HTR-8/SVneo (cell line): ENCODE results near the gene NPAS3.

ENCODE experiments used
- DNase-seq: peaks from one replicate; pipeline ENCODE4 v3.0.0; 2011; ENCODE audit warnings: low spot score, mixed read lengths; ENCODE audit not compliant: insufficient read length
- FAIRE-seq: peaks from 2 replicates; lab custom pipeline; 2011; peaks lifted over from hg19 to GRCh38; lab: Jason Lieb, UNC

Gene NPAS3

DNA sequence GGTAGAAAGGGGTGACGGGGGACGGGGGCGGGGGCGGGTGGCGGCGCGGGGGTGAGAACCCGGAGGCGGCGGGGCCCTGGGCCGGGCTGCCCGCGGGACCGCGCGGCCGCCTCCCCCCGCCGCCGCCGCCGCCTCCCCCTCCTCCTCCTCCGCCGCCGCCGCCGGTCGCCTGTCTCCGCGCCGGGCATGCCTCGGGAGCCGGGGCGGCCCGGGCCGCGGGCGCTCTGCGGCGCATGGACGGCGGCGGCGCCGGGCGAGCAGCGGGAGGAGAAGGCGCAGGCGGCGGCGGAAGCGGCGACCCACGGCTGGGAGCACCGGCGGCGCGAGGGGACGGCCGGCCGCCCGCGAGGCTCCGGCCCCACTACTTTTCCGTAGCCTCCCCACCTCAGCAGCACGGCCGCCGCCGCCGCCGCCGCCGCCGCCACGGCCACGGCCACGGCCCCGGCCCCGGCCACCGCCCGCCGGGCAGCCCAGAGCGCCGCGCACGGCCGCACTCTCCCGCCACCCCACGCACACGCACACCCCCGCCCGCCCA lies at the start of gene NPAS3:
Gene NPAS3, plus strand, starts transcription at position 161 of the 535 bp plus-strand sequence.
- DNase-seq: no peak
- FAIRE-seq: no peak

DNA sequence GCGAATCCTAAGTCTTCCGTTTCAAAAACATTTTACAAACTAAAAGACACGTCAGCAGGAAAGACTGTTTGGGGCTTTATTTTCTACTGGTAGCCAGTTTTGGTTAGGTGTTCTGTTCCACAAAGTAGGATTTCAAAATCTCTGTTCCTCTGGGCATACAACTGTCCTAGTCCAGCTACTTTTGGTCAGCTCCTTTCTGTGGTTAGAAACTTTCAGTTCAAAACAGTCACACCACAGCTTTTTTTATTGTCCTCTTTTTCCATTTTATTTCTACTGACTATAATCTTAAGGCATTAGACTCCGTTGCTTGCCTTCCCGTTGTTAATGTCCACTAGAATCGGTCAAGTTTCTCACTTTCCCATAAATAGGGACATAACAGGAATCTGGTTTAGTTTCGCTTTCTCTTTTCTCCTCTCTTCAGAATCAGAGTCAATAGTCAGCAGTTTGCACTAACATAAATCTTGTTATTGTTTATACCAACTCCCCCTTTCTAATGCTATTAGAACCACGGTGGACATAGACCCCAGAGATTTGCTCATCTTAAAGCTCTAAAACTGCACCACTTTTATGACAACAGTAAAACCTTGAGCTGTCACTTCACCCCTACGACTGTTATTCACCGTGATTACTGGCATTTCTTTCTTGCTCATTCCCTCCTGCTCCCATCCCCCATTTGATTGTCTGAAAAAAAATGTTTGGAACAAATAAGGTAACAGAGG lies 41.5 kb upstream of the NPAS3 start:
- FAIRE-seq (no peak), DNase-seq (peak; percentile 15)

DNA sequence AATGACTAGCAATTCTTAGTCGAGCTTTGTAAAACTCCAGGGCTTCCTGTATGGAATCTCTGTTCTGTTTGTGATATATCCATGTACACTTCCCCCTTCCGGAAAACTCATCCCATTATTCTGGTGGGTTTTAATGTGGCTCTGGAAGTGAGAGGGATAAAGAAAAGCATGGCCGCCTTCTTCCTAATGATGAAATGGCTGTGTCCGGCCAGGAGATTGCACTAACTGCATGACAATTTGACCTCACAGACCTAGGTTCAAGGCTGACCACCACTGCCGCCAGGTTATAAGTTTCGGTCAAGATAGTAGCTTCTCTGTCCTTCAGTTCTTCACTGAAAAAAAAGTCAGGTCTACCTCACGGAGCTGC lies 41.0 kb upstream of the NPAS3 start:
- DNase-seq: no peak

DNA sequence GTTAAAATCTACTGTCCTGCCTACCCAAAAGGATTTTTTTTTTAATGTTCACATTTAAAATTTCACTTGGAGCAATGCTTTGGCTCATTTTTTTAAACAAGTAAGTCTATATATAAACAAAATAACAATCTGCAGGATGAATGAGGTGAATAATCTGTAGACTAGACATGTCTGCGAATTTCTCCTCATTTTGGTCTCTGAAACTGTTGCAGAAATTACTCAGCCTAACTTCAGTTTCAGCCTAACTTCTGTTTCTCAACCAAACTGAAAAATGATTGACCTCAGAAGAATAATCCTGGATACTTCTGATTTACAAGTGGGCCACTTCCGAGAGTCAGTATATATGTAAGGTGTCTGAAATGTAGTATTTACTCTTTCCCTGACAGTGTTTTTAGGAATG lies 39.8 kb upstream of the NPAS3 start:
- DNase-seq (no peak), FAIRE-seq (no peak)

More for the DNA sequence above, 41.0 kb upstream of the NPAS3 start:
- no peak for FAIRE-seq

DNA sequence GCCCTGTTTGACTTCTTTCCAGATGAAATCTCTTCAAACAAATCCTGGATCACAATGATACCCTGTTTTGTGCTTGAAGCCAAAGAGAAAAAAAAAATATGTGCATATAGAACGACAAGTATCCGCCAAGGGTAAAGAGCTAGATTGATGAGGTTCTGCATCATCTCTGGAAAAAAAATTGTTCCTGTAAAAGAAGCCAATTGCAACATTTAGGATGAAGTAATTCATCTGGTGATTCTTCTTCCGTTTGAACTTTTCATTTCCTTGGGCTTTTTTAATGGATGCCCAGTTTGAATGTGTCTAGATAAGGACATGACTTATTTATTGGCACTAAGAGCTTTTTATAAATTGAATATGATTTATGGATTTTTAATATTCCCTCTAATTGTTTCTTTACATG lies 38.1 kb upstream of the NPAS3 start:
- FAIRE-seq: no peak

DNA sequence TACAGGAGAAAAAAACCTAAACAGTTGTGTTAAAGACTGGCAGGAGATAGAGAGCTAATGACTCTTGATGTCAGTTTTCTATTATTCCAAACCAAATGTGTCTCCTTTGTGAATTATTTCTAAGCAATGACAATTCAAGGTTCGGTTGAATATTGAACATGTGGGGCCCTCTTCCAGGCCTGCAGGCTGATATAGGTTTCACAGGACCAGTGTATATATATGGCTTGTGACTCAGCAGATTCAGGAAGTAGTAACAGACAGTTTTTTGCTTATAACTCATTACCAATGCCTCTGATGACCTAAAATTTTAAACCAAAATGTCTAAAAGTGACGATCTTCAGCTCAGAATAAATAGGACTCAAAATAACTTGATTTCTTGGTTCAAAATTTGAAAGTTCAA lies 33.7 kb upstream of the NPAS3 start:
- DNase-seq: no peak
- FAIRE-seq: no peak

More for the DNA sequence above, 38.1 kb upstream of the NPAS3 start:
- no peak for DNase-seq

DNA sequence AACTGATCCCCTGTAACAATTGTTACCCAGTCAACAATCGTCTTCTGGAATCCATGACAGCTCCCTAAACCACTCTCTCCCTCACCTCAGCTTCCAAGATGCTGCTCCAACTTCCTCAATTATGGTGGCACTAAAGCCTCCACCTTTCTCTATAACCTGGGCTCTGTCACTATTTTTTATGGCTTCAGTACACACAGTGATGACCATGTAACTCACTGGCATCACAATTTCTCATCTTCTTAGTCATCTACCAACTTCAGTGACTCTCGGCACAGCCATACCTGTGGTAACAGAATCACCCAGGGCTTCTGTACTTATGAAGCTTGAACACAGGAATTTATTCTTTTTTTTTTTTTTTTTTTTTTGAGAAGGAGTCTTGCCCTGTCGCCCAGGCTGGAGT lies 32.0 kb upstream of the NPAS3 start:
- no peak for DNase-seq
- no peak for FAIRE-seq

DNA sequence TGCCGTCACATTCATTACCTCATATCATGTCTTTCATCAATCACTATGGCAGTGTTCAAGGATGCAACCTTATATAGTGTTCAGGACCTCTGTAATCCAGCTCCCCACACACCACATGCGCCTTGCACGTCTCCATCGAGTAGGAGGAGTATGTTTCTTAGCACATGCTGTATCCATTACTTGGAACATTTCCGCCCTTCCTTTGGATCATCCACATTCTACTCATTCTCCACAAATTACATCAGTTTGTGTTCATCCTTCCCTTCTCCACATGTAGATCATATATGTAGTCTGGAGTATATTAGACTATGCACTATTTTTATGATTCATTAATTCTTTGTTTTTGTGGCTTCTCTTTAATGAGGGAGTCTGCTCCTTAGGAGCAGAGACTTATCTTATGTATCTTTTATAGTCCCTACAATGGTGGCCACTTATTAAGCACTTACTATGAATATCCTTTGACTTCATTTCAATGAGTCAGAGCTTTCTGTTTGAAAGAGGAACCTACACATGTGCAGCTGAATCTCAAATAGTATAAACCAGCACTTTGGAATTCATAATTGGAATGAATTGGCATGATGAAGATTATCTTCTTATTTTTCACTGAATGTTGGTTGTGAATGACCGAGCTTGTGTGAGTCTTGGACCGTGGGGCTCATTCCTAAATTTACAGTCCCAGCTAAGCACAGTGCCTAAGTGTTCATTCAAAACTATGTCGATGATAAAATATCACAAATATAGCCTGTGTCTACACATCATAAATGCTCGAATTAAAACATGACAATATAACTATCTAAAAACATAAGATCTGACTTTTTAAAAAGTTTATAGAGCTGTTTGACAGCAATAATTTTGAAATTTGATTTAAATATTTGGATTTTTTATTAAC lies 30.2 kb upstream of the NPAS3 start:
- no peak for FAIRE-seq
- DNase-seq: no peak

DNA sequence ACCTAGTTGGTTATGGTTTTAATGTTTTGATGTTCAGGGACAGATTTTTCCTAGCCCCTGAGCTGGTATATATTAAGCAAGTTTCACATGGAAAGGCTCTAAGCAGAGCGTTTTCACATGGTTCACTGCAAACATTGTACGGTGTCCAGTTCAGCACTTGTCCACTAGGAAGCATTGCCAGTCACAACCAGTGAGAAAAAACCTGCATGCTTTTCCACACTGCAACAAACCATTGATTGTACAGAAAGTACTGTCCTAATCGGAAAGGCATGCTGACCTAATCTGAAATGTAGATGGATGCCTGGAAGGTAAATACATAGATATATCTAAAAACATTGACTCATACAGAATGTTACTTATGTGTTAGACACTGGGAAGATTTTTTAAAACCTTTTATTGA lies 25.0 kb upstream of the NPAS3 start:
- FAIRE-seq (no peak), DNase-seq (no peak)

DNA sequence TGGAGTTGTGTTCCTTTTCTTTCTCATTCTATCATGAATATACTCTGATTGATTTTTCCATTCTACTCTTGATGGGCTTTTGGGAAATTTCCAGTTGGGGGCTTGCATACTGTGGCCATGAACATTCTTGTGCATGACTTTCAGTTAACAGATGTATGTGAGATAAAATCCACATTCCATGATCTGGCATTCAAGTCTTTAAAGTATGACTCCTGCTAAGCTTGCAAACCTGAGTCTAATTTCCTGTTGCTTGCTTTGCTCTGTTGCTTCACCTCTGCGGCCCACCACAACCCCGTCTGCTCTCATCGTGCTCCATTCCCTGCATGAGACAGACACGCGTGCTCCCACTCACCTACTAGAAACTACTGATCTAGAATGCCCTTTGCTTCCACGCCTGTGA lies 24.3 kb upstream of the NPAS3 start:
- no peak for FAIRE-seq
- no peak for DNase-seq

DNA sequence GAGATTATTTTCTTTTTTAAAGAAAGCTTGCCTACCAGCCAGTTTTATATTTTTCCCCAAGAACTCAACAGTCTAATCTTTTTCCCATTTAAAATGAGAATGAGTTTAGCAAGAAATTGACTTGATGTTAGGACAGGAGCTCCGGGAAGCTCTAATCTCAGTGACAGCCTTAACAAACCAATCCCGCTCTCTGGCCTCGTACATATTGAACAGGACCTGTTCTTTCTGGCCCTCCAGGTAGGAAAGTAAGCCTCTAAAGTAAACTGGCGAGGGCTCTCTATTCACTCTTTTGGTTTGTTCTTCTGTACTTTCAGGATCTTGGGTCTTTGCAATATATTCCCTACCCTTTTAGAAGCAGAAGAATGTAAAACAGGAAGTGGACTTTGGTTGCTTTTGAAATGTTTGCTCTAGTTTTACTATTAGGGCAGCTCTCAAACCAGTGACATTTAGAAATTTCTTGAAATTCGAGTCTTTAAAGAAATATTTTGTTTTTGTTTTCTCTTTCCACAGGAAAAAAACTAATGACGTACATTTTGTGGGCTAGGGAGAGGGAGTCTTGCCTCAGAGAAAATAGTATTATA lies 17.9 kb upstream of the NPAS3 start:
- FAIRE-seq: no peak

DNA sequence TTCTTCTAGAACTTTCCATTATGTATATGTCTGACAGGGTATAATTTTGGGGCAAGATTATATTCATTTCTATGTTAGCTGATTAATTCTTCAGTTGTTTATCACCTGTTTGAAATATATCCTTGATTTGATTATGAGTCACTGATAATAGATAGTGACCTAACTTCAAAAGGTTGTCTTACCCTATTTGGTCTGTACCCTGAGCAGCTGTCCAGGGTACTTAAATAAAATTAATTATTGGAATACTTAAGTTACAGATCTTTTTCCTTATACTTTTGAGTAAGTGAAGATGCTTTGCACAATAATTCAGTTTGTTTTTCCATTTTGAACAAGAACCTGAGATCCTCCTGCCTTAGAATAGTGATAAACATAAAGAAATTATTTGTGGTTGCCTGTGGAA lies 13.2 kb upstream of the NPAS3 start:
- no peak for DNase-seq
- FAIRE-seq: no peak

More for the DNA sequence above, 17.9 kb upstream of the NPAS3 start:
- no peak for DNase-seq

DNA sequence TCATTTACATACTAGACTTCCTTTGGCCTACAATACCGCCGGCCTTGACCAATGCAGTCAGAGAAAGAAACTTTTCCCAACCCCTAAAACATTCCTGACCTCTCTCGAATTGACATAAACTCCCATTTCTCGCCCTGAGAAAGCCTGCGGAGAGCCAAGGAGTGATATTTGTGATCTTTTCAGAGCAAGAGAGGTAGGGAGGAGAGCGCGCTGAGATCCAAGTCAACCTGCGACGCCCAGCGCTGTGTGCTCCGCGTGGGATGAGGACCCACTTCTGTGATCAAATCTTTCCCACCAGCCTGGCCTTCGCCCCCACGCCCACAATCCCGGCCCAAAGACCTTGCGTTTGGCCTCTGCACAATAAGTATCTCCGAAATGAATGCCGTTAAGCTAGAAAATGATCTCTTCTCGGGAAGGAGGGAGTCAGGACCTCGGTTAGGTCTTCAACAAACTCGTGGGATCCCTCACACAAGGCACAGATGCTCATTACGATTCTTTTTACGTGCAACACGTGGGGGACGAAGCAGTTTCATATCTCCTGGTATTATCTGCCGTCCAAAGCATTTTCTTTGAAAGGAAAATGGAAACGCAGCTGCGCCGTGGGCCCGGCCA lies 6.3 kb upstream of the NPAS3 start:
- no peak for DNase-seq
- no peak for FAIRE-seq

DNA sequence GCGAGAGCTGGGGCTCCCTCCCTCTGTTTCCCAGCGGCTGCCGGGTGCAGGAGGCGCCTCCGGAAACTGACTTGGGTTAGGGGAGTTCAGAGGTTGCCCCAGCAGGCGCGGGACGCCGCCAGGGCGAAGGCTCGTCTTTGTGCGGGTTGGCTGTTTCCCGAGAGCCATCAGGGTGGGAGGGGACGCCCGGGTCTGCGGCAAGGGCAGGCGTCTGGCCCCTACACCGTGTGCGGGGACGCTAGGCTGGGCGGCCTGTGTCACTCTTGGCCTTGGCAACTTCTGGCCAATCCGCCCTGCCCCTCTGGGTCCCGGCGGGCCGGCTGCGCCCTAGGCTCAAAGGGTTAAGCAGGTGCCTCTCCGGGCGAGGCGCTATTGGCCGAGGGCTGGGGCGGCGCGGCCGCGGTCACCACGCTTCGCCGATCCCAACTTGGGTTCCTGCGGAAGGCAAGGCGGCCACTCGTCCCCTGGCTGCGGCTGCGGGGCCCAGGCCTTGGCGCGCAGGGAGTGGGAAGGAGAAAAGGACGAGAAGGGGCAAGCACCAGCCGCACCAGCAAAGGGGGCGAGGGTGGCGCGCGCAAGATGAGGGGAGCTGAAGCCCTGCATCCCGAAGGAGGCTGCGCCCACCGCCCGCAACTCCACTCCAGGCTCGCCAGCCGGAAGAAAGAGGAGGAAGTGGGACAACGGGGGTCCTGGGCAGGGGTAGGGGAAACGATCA lies 5.6 kb upstream of the NPAS3 start:
- no peak for DNase-seq
- FAIRE-seq: no peak

DNA sequence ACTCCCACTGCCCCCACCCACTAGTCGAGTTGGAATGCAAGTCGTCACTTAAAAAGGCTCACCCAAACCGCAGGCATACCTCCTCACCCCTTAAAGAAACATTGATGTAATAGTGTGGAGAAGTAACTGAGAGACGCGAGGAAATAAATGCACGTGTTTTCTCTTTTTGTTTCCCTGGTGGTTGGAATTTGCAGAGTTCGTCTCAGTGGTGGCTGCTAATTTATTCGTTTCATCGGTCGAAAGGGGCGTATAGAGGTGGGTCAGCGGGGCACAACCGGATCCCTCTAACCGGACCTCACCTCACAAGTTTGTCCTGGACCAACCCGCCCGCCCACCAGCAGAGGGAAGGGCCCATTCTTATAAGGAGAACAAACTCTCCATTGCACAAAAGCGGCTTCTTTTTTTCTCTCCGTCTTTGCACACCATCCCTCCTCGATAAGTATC lies 5.0 kb upstream of the NPAS3 start:
- DNase-seq (no peak), FAIRE-seq (no peak)

DNA sequence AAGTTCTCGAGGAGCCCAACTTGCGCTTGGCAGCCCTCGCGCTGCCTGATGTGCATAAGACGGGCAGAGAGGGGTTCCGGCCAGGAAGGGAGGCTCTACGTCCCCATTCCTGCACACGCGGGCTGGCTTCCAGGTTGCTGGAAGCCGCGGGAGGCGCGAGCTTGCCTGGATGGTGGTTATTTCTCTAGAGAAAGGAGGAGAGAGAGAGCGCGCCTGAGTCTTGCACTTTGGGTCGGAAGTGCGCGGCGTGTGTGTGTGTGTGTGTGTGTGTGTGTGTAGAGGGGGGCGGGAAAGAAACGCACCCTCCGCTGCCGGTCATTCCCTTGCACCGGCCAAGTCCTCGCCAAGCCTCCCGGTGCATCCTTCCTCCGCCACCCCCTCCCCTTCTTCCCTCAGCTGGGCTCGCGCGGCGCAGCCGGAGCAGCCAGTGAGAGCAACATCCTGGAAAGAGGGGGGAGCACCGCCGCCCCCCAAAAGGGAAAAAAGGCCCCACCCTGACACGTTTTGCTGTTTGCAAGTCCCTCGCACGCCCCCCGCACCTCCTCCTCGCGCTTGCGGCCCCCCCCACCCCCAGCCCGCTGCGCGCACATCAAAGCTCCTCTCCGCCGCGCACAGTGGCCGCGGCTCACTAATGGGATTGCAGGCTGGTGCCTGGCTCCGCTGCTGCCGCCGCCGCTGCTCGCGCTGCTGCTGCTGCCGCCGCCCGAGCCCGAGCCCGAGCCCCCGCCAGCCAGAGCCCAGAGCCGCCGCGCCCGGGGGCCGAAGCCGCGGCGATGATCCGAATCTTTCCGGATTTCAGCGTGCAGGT lies 4.4 kb upstream of the NPAS3 start:
- DNase-seq (no peak), FAIRE-seq (no peak)

DNA sequence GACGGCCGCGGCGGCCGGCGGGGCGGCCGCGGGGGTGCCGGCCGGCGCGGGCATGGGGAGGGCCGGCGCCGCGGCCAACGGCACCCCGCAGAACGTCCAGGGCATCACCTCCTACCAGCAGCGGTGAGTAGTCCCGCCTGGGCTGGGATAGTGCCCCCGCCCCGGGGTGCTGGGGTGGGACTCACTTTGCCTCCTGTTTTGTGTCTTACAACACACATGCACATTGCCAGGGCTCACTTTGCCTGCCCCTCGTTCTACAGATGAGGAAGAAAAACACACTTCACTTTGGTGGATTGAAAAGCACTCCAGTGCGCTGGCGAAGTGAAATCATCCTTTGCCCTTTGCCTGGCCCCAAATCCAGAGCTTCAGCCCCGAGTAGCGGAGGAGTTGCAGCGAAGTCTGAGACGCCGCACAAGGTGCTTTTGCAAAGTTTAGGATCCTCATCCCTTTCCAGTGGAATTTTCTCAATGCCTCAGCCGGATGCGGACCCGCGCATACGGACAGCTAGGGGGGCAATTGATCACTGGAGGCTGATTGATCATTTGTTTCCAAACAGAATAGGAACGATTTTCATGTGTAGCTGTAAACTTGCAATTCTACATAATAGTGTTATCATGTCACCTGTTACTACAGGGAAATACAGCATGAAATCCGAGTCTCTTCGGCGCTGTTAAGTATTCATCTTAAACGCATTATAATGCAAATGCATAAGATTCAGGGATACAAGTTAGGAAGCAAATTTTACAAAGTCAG lies 3.6 kb upstream of the NPAS3 start:
- FAIRE-seq: no peak
- no peak for DNase-seq
